Measurements from ENCODE around the gene TUBB. TPM values are rescaled to one million over a fixed set of nuclear protein-coding genes. Genes with fewer than 3 reads are reported as not detected.
"Not testable (repeated sequence)": the region's sequence is repeated elsewhere in the genome, so short reads cannot be mapped to it uniquely, and the experiment has no call there.

TUBB gene
- total RNA-seq, 1 experiment from 2014 or later, result 742 TPM

DNA sequence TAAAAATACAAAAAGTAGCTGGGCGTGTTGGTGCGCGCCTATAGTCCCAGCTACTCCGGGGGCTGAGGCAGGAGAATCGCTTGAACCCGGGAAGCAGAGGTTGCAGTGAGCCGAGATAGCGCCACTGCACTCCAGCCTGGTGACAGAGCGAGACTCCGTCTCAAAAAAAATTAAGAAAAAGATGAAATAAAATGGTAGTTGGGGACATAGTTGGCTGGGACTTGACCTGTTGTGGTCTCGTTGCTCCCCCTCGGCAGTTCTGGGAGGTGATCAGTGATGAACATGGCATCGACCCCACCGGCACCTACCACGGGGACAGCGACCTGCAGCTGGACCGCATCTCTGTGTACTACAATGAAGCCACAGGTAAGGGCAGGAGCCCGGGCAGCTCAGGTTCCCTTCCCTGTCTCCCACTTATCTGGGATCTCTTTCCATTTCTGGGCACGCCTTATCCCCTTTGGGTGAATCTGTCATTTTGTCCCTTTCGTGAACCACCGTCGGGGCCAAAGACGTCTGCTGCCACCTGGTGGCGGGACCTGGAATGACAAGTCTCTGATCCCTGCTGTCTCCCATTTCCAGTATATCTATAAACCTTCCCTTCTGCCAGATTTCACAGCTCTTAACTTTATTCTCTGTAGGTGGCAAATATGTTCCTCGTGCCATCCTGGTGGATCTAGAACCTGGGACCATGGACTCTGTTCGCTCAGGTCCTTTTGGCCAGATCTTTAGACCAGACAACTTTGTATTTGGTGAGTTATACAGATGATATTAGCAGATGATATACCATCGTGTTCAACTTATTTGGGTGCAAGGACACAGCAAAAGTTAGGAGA, 2.3 kb downstream of the TUBB start:
- POLR2A ChIA-PET, result interaction anchor here (0.6 to 0.9 kb wide), 2 partner anchors 41 to 107 kb away, joined by 3 to 6 read pairs; no protein-coding TSS in a partner anchor
- H3K9me3 ChIP-seq, result no peaks in the 10 kb centered on the region
- peak; percentile 89 to 96 for TF ChIP-seq CTCF (IDR thresholded peaks at IDR 0.05; ENCODE audit: insufficient read depth in 1 of 2, low read depth in 1 of 2, low read length in 1 of 2, severe bottlenecking in 1 of 2, unreplicated experiment in 1 of 2)
- Mint-ChIP-seq H3K27me3 (ENCODE audit: insufficient read depth, unreplicated experiment) (no peaks in the 10 kb centered on the region), H3K27ac (ENCODE audit: unreplicated experiment) (peak overlapping the region; percentile 85), H3K9me3 (ENCODE audit: unreplicated experiment) (no peaks in the 10 kb centered on the region), H3K4me3 (ENCODE audit: unreplicated experiment) (peak overlapping the region; percentile 81), H3K36me3 (ENCODE audit: insufficient read depth, unreplicated experiment) (peaks cover 78% of the 10 kb centered on the region), H3K4me1 (ENCODE audit: low read depth, unreplicated experiment) (peaks cover 20% of the 10 kb centered on the region)
- peaks cover 13% of the 10 kb centered on the region; the same call in 1 of the 2 replicates for H3K4me1 ChIP-seq
- no TSS peak for BruUV-seq (replicated peaks)
- H3K27me3 ChIP-seq (replicated peaks; ENCODE audit: control insufficient read depth, insufficient read depth, low read length), result no peaks in the 10 kb centered on the region
- peak; percentile 79 to 86 for DNase-seq
- CTCF ChIA-PET, result interaction anchor here (0.6 to 2.9 kb wide), 7 partner anchors 43 to 191 kb away, joined by 3 to 28 read pairs (median 3); no protein-coding TSS in a partner anchor
- peaks cover 6% of the 10 kb centered on the region for H3K36me3 ChIP-seq (ENCODE audit: control insufficient read depth, insufficient read depth, low read length)
- intact Hi-C loops (cut with micrococcal nuclease; ENCODE audit: unreplicated experiment), result loop anchor here (1.0 to 2.0 kb wide), 2 partner anchors 43 to 76 kb away; partner anchors contain the start of gene C6orf136
- H3K4me3 ChIP-seq (ENCODE audit: low read depth, low read length), result no peak overlapping the region

DNA sequence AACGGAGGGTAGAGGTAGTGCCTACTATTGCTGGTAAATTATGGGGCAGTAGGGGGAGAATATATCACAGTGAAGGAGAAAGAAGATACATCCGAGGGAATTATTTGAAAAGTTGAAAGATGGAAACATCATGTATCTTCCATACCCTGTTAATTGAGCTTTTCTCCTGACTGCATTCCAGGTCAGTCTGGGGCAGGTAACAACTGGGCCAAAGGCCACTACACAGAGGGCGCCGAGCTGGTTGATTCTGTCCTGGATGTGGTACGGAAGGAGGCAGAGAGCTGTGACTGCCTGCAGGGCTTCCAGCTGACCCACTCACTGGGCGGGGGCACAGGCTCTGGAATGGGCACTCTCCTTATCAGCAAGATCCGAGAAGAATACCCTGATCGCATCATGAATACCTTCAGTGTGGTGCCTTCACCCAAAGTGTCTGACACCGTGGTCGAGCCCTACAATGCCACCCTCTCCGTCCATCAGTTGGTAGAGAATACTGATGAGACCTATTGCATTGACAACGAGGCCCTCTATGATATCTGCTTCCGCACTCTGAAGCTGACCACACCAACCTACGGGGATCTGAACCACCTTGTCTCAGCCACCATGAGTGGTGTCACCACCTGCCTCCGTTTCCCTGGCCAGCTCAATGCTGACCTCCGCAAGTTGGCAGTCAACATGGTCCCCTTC, 3.1 kb downstream of the TUBB start:
- CTCF ChIA-PET, result interaction anchor here (1.0 to 2.9 kb wide), 3 partner anchors 44 to 162 kb away, joined by 3 to 28 read pairs (median 3); no protein-coding TSS in a partner anchor
- H3K27ac Mint-ChIP-seq (ENCODE audit: unreplicated experiment), result peak overlapping the region; percentile 85
- H3K27me3 ChIP-seq (replicated peaks; ENCODE audit: control insufficient read depth, insufficient read depth, low read length); H3K27me3 Mint-ChIP-seq (ENCODE audit: insufficient read depth, unreplicated experiment); BruUV-seq (replicated peaks); H3K4me3 ChIP-seq (ENCODE audit: low read depth, low read length); H3K9me3 ChIP-seq; H3K36me3 ChIP-seq (ENCODE audit: control insufficient read depth, insufficient read depth, low read length); H3K9me3 Mint-ChIP-seq (ENCODE audit: unreplicated experiment); DNase-seq: not testable (repeated sequence)
- H3K4me3 Mint-ChIP-seq (ENCODE audit: unreplicated experiment), result peak overlapping the region; percentile 81
- H3K4me1 Mint-ChIP-seq (ENCODE audit: low read depth, unreplicated experiment), result peaks cover 20% of the 10 kb centered on the region
- H3K36me3 Mint-ChIP-seq (ENCODE audit: insufficient read depth, unreplicated experiment), result peaks cover 83% of the 10 kb centered on the region
- peaks cover 13% of the 10 kb centered on the region; the same call in 1 of the 2 replicates for H3K4me1 ChIP-seq
- intact Hi-C loops (cut with micrococcal nuclease; ENCODE audit: unreplicated experiment), result loop anchor here (2.0 kb wide), 1 partner anchor 76 kb away; the partner anchor contains the start of gene C6orf136
- POLR2A ChIA-PET, result interaction anchor here (0.5 kb wide), 1 partner anchor 31 kb away, joined by 6 read pairs; no protein-coding TSS in a partner anchor

- POLR2A ChIA-PET; H3K4me1 ChIP-seq; DNase-seq; H3K27me3 Mint-ChIP-seq (ENCODE audit: insufficient read depth, unreplicated experiment); H3K9me3 Mint-ChIP-seq (ENCODE audit: unreplicated experiment); H3K27me3 ChIP-seq (replicated peaks; ENCODE audit: control insufficient read depth, insufficient read depth, low read length); H3K4me3 ChIP-seq (ENCODE audit: low read depth, low read length); H3K9me3 ChIP-seq; H3K36me3 ChIP-seq (ENCODE audit: control insufficient read depth, insufficient read depth, low read length): not testable (repeated sequence)
- Mint-ChIP-seq H3K36me3 (ENCODE audit: insufficient read depth, unreplicated experiment) (peaks cover 89% of the 10 kb centered on the region), H3K27ac (ENCODE audit: unreplicated experiment) (peak overlapping the region; percentile 85), H3K4me1 (ENCODE audit: low read depth, unreplicated experiment) (peaks cover 20% of the 10 kb centered on the region), H3K4me3 (ENCODE audit: unreplicated experiment) (peak overlapping the region; percentile 17)
- intact Hi-C loops (cut with micrococcal nuclease; ENCODE audit: unreplicated experiment), result loop anchor here (2.0 kb wide), 1 partner anchor 77 kb away; the partner anchor contains the start of gene C6orf136
- TSS peak; percentile 33 for BruUV-seq (replicated peaks)
- CTCF ChIA-PET, result interaction anchor here (0.6 kb wide), 1 partner anchor 178 kb away, joined by 3 read pairs; no protein-coding TSS in a partner anchor
These were observed 3.9 kb downstream of the TUBB start for GRCh38 chr6:30723843-30724741.

All from Caco-2 (cell line).